Lower leg skin (tissue), 4 donors: Measurements from ENCODE around the gene FCN3. TPM values are rescaled to one million over a fixed set of nuclear protein-coding genes. Genes with fewer than 3 reads are reported as not detected.

ENCODE experiments used
- DNase-seq, 2 donors: peaks; one replicate each; pipeline ENCODE4 v3.0.0-alpha.2; 2019; ENCODE audit warnings: low spot score in 2 of 2
- H3K4me3 ChIP-seq: fragments of 200-600 bp; sonication (generic); 2 replicates; pipeline ENCODE4 v1.5.1; 2017; ENCODE audit warnings: mild to moderate bottlenecking, low read depth; ENCODE audit not compliant: poor library complexity, severe bottlenecking
- CTCF ChIP-seq, 3 donors: fragments of 450-650 bp; IDR thresholded peaks; one replicate each; pipeline ENCODE4 v1.5.1; 2016; ENCODE audit warnings: antibody characterized with exemption in 3 of 3, mild to moderate bottlenecking in 3 of 3, moderate library complexity in 2 of 3
- POLR2A ChIP-seq, 2 donors: fragments of 450-650 bp; IDR thresholded peaks; one replicate each; pipeline ENCODE4 v1.6.1; 2016 to 2017; ENCODE audit warnings: antibody characterized with exemption in 2 of 2, mild to moderate bottlenecking in 1 of 2, moderate library complexity in 1 of 2
- WGBS, 2 donors: methylation state at CpG; one replicate each; pipeline ENCODE4 v1.1.5; 2018; 5-methylcytosine and 5-hydroxymethylcytosine counted together
- intact Hi-C: fragments of 100-400 bp; cut with DNase I; formaldehyde crosslinking; loops from one replicate; pipeline ENCODE4 v1.15.0; 2023; ENCODE audit warnings: low total_unique reads
- total RNA-seq, 4 donors: library from RNA; depleted of rRNA; stranded (reverse); fragments of >200 nt; gene quantifications; one replicate each; pipeline ENCODE4 v1.1.0, GENCODE V29; 2016

The FCN3 gene
- total RNA-seq, 4 donors from 2014 or later = 1.0 to 6.5 (median 1.7) TPM; not detected in 1

GRCh38 chr1:27356619-27357280 lies 17.9 kb downstream of the FCN3 start:
- intact Hi-C loops = no loop called here
- DNase-seq = no peak
- TF ChIP-seq POLR2A (IDR thresholded peaks at IDR 0.05) (no peak), CTCF (IDR thresholded peaks at IDR 0.05) (no peak)
- H3K4me3 ChIP-seq = no peak overlapping the region
- 51 to 62% methylated on average over 27 to 36 of the region's 37 CpGs for WGBS, 2 donors

GRCh38 chr1:27356277-27356618 lies 18.4 kb downstream of the FCN3 start:
- WGBS, 2 donors = 92 to 93% methylated on average over 12 to 13 of the region's 13 CpGs
- TF ChIP-seq POLR2A (IDR thresholded peaks at IDR 0.05) = no peak
- no peak for TF ChIP-seq CTCF (IDR thresholded peaks at IDR 0.05)
- no peak overlapping the region for H3K4me3 ChIP-seq
- intact Hi-C loops = no loop called here
- DNase-seq = no peak

- no peak for TF ChIP-seq POLR2A (IDR thresholded peaks at IDR 0.05)
- H3K4me3 ChIP-seq = no peak overlapping the region
- 92 to 93% methylated on average over 5 of the region's 5 CpGs for WGBS, 2 donors
- intact Hi-C loops = no loop called here
- no peak for DNase-seq
These were observed 18.9 kb downstream of the FCN3 start for GRCh38 chr1:27355683-27356082.

GRCh38 chr1:27353629-27354028 lies 21.0 kb downstream of the FCN3 start:
- no peak overlapping the region for H3K4me3 ChIP-seq
- intact Hi-C loops = no loop called here
- WGBS, 2 donors = 88 to 89% methylated on average over 3 of the region's 3 CpGs
- no peak for DNase-seq
- no peak for TF ChIP-seq CTCF (IDR thresholded peaks at IDR 0.05)
- no peak for TF ChIP-seq POLR2A (IDR thresholded peaks at IDR 0.05)

GRCh38 chr1:27353166-27353565 lies 21.5 kb downstream of the FCN3 start:
- intact Hi-C loops = no loop called here

GRCh38 chr1:27351541-27352107 lies 23.0 kb downstream of the FCN3 start:
- intact Hi-C loops = no loop called here
- TF ChIP-seq POLR2A (IDR thresholded peaks at IDR 0.05) = no peak
- TF ChIP-seq CTCF (IDR thresholded peaks at IDR 0.05) = no peak
- WGBS, 2 donors = 46 to 64% methylated on average over 8 of the region's 8 CpGs
- DNase-seq = no peak
- no peak overlapping the region for H3K4me3 ChIP-seq

More at GRCh38 chr1:27353166-27353565, 21.5 kb downstream of the FCN3 start:
- H3K4me3 ChIP-seq = no peak overlapping the region
- no peak for DNase-seq
- no peak for TF ChIP-seq CTCF (IDR thresholded peaks at IDR 0.05)
- no peak for TF ChIP-seq POLR2A (IDR thresholded peaks at IDR 0.05)
- WGBS, 2 donors = 82 to 91% methylated on average over 13 of the region's 13 CpGs
